SK-N-SH (cell line): ENCODE results near the gene FNDC3B.

ENCODE experiments used
- EP300 ChIP-seq, 2 experiments: IDR thresholded peaks; 2 replicates each; pipeline versions ENCODE4 v1.4.0 to v1.6.1; 2012; ENCODE audit warnings: borderline replicate concordance in 1 of 2, low read depth in 1 of 2, low read length in 1 of 2
- FOXM1 ChIP-seq: IDR thresholded peaks from 2 replicates; pipeline ENCODE4 v1.4.0; 2012; ENCODE audit warnings: low read depth, mild to moderate bottlenecking
- JUND ChIP-seq: IDR thresholded peaks from 2 replicates; pipeline ENCODE4 v1.4.0; 2012
- MXI1 ChIP-seq: IDR thresholded peaks from 2 replicates; pipeline ENCODE4 v1.6.1; 2012; ENCODE audit warnings: mild to moderate bottlenecking, low read depth, low read length, improper control_type of control experiment
- RAD21 ChIP-seq: IDR thresholded peaks from 2 replicates; pipeline ENCODE4 v1.6.1; 2012; ENCODE audit warnings: mild to moderate bottlenecking, low read length
- RFX5 ChIP-seq: IDR thresholded peaks from 2 replicates; pipeline ENCODE4 v1.6.1; 2012; ENCODE audit warnings: mild to moderate bottlenecking, improper control_type of control experiment, low read length
- SIN3A ChIP-seq: IDR thresholded peaks from 2 replicates; pipeline ENCODE4 v1.6.1; 2012; ENCODE audit warnings: low read depth, mild to moderate bottlenecking, low read length, moderate library complexity, borderline replicate concordance
- TCF12 ChIP-seq: IDR thresholded peaks from 2 replicates; pipeline ENCODE4 v1.4.0; 2012
- YY1 ChIP-seq: IDR thresholded peaks from 2 replicates; pipeline ENCODE4 v1.4.0; 2012; ENCODE audit warnings: low read depth, mild to moderate bottlenecking
- TF ChIP-seq, protein P1 (sequence below): fragments of 200-600 bp; sonication (generic); IDR thresholded peaks from 2 replicates; pipeline ENCODE4 v1.6.1; 2017; ENCODE audit warnings: antibody characterized with exemption, mild to moderate bottlenecking, moderate library complexity
- TF ChIP-seq, protein P2 (sequence below): fragments of 150-350 bp; IDR thresholded peaks from 2 replicates; pipeline ENCODE4 v1.6.1; 2016; ENCODE audit warnings: mild to moderate bottlenecking, low read depth, low read length

- TF ChIP-seq RAD21 (no peak), EP300 (IDR thresholded peaks at IDR 0.05; ENCODE audit: borderline replicate concordance in 1 of 2, low read depth in 1 of 2, low read length in 1 of 2) (no peak), JUND (no peak), TCF12 (no peak), RFX5 (no peak), YY1 (no peak), FOXM1 (no peak), MXI1 (no peak), SIN3A (no peak)
- TF ChIP-seq, protein P1, sequence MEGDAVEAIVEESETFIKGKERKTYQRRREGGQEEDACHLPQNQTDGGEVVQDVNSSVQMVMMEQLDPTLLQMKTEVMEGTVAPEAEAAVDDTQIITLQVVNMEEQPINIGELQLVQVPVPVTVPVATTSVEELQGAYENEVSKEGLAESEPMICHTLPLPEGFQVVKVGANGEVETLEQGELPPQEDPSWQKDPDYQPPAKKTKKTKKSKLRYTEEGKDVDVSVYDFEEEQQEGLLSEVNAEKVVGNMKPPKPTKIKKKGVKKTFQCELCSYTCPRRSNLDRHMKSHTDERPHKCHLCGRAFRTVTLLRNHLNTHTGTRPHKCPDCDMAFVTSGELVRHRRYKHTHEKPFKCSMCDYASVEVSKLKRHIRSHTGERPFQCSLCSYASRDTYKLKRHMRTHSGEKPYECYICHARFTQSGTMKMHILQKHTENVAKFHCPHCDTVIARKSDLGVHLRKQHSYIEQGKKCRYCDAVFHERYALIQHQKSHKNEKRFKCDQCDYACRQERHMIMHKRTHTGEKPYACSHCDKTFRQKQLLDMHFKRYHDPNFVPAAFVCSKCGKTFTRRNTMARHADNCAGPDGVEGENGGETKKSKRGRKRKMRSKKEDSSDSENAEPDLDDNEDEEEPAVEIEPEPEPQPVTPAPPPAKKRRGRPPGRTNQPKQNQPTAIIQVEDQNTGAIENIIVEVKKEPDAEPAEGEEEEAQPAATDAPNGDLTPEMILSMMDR = no peak
- TF ChIP-seq, protein P2, sequence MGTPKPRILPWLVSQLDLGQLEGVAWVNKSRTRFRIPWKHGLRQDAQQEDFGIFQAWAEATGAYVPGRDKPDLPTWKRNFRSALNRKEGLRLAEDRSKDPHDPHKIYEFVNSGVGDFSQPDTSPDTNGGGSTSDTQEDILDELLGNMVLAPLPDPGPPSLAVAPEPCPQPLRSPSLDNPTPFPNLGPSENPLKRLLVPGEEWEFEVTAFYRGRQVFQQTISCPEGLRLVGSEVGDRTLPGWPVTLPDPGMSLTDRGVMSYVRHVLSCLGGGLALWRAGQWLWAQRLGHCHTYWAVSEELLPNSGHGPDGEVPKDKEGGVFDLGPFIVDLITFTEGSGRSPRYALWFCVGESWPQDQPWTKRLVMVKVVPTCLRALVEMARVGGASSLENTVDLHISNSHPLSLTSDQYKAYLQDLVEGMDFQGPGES = no peak
Measured at GRCh38 chr3:172288651-172289050, 249.3 kb downstream of the FNDC3B start.
